ENCODE data around the gene LRP6.
"Not testable (repeated sequence)": the region's sequence is repeated elsewhere in the genome, so short reads cannot be mapped to it uniquely, and the experiment has no call there.

The LRP6 gene

GRCh38 chr12:12180575-12180974, 86.3 kb downstream of the LRP6 start:
- no peak for DNase-seq (ENCODE audit: low read depth in 2 of 2)

DNA sequence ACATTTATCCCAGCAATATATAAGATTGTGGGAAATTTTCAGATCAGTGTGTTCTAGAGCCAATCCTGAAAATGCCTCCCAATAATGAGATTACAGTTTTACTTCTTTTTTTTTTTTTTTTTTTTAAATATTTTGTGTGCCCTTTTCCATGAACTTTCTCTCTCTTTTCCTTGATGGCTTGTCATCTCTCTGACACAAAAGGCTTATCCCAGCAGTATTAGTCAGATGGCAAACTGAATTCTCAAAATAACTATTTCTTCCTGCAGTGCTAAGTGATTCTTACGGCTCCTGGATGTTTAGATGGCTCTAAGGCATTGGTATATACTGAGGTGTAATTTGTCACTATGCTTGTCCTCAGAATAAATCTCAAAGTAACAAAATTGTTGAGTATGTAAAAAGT, 86.7 kb downstream of the LRP6 start:
- DNase-seq (ENCODE audit: low read depth in 2 of 2), result no peak

DNA sequence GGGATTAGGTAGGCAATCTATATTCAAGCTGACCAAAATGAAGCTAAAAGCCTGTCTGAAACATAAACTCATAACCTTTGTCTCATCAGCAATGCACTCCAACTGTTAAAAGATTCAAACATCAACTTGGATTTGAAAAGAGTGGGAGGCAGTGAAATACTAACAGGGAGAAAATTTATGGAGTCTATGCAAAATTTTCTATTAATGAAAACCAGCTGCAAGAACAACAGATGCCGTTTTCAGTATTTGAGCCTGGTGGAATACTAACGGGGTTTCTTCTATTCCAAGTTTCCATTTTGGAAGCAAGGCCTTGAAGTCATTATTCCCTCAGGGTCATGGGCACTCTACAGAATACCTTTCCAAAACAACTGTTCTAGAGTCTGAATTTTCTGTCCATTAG, 88.3 kb downstream of the LRP6 start:
- DNase-seq (ENCODE audit: low read depth in 2 of 2), result no peak

- DNase-seq (ENCODE audit: low read depth in 2 of 2), result no peak
These were observed 90.4 kb downstream of the LRP6 start for GRCh38 chr12:12176402-12176801.

- DNase-seq (ENCODE audit: low read depth in 2 of 2), result no peak
These were observed 94.8 kb downstream of the LRP6 start for GRCh38 chr12:12171991-12172511.

DNA sequence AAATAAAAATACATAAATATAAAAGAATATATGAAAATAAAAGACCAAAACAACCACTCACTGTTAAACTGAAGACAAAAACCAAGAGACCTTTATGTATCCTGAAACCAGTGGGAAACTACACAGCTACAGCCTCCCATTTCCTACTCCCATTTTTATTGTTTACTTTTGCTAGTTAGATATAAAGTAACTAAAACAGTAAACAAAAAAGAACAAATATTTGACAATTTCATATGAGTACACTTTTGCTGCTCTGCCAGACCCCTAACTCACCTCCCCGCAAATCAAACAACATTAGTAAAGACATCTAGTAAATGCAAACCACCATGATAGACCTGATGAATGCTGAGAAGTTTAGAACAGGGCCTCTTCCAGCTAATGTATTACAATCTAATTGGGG, 99.0 kb downstream of the LRP6 start:
- DNase-seq (ENCODE audit: low read depth in 2 of 2), result no peak

DNA sequence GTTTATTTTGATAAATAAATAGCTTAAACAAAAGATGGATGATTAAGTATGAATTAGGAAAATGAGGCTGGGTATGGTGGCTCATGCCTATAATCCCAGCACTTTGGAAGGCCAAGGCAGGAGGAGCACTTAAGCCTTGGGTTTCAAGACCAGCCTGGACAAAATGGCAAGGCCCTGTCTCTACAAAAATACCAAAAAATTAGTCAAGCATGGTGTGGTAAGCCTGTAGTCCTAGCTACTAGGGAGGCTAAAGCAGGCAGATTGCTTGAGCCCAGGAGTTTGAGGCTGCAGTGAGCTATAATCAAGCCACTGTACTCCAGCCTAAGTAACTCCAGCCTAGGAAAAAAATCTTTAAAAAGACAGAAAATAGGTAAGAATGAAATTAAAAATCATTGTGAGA, 100.1 kb downstream of the LRP6 start:
- no peak for DNase-seq (ENCODE audit: low read depth in 2 of 2)

DNA sequence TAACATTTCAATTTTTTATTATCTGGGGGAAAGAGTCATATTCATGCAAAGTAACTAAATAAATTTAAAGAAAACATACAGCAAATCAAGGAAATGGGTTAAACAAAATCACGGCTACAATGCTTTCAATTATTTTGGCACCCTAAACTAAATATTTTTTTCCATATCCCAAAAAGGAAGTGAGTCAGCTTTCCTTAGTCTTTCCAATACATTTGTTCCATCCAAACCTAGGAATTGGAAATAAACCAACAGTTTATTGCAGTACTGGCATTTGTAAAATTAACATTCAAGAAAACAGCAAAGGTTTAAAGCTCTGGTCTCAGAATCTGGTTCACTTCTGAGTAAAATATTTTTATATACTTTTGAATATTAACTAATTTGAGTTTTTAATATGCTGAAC, 106.9 kb downstream of the LRP6 start:
- DNase-seq (ENCODE audit: low read depth in 2 of 2), result no peak

GRCh38 chr12:12158858-12159257, 108.0 kb downstream of the LRP6 start:
- no peak for DNase-seq (ENCODE audit: low read depth in 2 of 2)

DNA sequence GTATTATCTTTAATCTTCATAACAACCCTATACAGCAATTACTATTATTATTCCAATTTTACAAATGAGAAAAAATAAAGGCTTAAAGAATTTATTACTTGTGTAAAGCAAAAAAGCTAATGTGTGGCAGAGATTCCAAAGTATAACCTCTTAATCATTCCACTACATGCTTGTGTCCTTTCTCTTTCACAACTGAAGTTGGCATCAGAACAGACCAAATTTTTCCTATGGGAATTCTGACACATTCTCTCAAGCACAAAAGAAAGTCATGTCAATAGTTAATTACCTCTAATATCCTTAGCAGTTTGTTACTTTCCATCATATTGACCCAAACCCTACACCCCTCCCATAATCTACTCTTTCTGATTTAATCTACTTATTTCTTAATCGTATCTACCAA, 109.4 kb downstream of the LRP6 start:
- no peak for DNase-seq (ENCODE audit: low read depth in 2 of 2)

- no peak for DNase-seq (ENCODE audit: low read depth in 2 of 2)
These were observed 110.0 kb downstream of the LRP6 start for GRCh38 chr12:12156828-12157227.

GRCh38 chr12:12156116-12156515, 110.7 kb downstream of the LRP6 start:
- no peak for DNase-seq (ENCODE audit: low read depth in 2 of 2)

DNA sequence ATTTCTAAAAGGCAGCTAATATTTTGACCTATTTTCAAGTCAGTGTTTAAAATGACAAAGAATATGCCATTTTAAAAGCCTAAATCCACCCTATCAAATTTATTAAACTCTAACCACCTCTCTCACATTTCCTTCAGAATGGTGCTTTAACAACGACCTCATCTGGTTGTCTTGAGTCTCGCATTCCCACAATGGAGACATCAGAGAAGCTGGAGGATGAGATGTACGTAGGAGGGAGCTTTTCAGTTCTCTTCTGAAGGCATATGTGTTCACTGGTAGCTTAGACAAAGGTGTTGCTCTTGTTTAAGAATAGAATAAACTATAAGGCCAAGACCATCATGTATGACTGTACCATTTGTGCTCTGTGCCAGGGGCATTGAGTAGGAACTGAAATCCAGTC, 113.2 kb downstream of the LRP6 start:
- no peak for DNase-seq (ENCODE audit: low read depth in 2 of 2)

- no peak for DNase-seq (ENCODE audit: low read depth in 2 of 2)
These were observed 119.7 kb downstream of the LRP6 start for GRCh38 chr12:12147111-12147510.

DNA sequence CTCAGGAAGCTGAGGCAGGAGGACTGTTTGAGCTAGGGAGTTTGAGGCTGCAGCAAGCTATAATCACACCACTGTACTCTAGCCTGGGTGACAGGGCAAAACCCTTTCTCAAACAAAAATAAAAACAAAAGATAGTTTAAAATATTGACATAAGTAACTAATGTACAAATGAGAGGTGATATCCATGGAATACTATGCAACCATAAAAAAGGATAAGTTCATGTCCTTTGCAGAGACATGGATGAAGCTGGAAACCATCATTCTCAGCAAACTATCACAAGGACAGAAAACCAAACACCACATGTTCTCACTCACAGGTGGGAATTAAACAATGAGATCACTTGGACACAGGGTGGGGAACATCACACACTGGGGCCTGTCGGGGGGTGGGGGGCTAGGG, 122.3 kb downstream of the LRP6 start:
- not testable (repeated sequence) for DNase-seq (ENCODE audit: low read depth in 2 of 2)

DNA sequence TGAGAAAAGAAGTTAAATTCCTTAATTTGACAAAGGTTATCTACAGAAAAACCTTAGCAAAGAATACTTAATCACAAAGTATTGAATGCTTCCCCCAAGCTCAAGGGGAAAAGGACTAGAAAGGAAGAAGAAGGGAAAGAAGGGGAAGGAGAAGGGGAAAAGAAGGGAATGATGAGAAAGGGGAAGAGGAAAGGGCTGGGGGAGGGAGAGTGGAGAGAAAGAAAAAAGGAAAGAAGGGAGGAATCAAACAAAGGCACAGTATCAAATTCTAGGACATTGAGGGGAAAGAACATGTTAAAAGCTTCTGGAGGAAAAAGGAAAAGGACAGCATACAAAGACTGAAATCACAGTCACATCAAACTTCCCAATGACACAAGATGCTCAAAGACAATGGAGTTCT, 125.8 kb downstream of the LRP6 start:
- no peak for DNase-seq (ENCODE audit: low read depth in 2 of 2)

DNA sequence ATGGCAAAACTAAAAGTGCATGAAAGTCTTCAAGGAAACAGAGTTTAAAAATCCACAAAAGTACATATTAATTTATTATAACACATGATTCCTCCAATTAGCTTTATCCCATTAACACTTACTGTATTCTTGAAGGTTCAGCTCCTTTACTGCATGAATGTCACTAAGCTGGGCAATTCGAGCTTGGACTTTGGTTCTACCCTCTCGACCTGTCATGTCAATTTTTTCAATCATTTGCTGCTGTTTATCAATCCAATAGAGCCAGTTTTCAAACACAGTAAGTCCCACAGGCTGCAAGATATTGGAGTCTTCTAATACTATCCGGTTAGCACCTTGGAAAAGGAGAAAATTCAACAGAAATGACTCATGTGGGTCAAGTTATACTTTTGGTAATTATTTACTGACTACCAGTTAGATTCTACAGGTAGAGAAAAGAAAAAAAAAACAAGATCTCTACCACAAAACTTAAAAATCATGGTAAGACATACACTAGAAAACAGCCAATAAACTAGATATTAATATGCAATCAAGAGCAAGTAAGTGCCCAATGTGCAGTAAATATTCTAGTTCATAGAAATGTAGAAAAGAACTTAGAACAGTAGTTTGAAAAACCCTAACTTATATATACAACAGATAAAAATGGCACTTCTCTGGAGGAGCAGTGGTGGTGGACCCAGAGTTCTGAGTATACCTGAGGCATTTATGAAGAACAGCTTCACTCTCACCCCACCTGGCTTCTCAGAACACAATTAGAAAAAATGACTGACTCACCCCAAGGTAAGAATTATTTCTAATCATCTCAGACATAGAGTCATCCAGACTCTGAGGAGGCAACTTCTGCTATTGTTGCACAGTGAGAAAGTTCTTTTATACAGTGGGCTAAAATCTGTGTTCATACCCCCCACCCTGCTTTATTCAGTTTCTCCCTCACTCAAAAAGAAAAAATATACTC, 128.4 kb downstream of the LRP6 start:
- DNase-seq (ENCODE audit: low read depth in 2 of 2), result no peak

- DNase-seq (ENCODE audit: low read depth in 2 of 2), result no peak
These were observed 133.1 kb downstream of the LRP6 start for GRCh38 chr12:12133785-12134184.

DNA sequence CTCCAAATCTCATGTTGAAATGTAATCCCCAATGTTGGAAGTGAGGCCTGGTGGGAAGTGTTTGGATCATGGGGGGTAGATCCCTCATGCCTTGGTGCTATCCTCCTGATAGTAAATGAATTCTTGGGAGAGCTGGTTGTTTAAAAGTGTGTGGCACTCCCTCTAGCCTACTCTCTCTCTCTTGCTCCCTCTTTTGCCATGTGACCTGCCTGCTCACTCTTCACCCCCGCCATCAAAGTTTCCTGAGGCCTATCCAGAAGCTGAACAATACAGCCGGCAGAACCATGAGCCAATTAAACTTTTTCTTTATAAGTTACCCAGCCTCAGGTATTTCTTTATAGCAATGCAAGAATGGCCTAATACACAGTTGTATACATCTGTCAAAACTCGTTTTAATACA, 133.6 kb downstream of the LRP6 start:
- DNase-seq (ENCODE audit: low read depth in 2 of 2), result no peak

DNA sequence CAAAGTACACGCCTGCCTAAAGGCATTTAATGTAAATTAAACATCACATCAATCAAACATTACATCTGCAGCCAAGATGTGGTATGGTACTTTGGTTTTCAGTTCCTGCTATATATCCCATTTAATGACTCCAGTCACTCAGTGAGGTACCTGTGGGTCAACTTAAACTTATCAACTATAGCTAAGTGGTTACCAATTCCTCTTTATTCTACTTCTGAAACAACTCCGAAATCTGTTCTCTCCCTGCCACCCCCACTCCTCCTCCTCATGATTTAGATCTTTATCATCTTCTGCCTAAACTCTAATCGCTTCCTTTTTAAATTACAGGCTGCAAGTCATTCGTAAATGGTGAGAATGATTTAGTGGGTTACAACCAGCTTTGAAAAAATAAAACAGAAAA, 138.2 kb downstream of the LRP6 start:
- DNase-seq (ENCODE audit: low read depth in 2 of 2), result no peak

- DNase-seq (ENCODE audit: low read depth in 2 of 2), result no peak
These were observed 139.5 kb downstream of the LRP6 start for GRCh38 chr12:12127304-12127703.

DNA sequence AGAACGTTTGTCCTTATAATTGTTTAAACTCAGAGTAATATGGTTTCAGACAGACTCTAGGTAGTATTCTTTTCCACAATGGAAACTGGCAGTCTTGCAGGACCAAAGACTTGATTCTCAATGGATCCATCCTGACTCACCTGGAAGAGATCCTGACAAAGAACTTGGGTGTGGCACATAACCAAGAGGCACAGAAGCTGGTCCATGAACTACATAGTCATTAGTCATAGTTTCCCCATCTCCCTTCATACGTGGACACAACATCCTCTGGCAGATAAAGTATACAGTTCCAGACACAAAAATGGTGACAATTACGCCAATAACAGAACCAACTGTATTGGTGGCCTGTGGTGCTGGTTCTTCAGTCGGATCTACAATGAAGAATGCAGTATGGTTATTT, 140.3 kb downstream of the LRP6 start:
- no peak for DNase-seq (ENCODE audit: low read depth in 2 of 2)

DNA sequence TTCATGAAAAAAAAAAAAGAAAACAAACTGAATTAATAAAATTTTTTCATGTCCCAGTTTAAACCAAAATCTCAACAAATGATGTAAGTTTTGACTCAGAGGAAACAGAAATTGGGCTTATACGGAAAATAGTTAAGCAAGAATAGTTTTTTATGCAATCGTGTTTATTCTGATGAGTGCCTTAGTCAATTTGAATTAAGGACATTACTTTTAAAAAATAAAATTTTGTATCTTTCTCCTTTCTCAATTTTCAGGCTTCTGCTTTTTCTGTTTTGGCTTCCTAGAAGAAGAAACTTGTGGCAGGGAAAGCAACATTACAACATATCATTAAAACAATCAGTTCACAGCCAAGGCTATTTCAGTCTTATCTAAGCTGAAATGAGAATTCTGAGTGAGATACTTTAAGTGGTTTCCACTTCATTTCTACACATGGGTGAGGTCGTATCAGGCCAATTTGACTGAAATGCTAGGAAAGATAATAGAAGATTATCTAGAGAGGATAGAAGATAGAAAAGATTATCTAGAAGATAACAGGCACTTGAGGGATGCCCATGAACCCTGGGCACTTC, 143.7 kb downstream of the LRP6 start:
- no peak for DNase-seq (ENCODE audit: low read depth in 2 of 2)
